Caco-2 (cell line): ENCODE data around the gene CROT. TPM values are rescaled to one million over a fixed set of nuclear protein-coding genes. Genes with fewer than 3 reads are reported as not detected.

Experiments used
- BruUV-seq: library from RNA; stranded (reverse); fragments of 400-500 nt; replicated peaks from 2 replicates; lab custom pipeline; 2021; lab: Mats Ljungman, UMichigan
- CTCF ChIA-PET: fragments of 300-600 bp; sonication (Branson Sonifier 250); formaldehyde crosslinking; loops from one replicate; lab custom pipeline; 2022; ENCODE audit warnings: antibody characterized with exemption; lab: Charles Lee
- POLR2A ChIA-PET: fragments of 300-600 bp; sonication (Branson Sonifier 250); formaldehyde crosslinking; loops from one replicate; lab custom pipeline; 2022; ENCODE audit warnings: antibody characterized with exemption; lab: Charles Lee
- DNase-seq, 2 experiments: peaks; one replicate each; pipeline versions ENCODE4 v3.0.0 to v3.0.0-alpha.2; 2020 to 2022
- H3K27me3 ChIP-seq: replicated peaks from 2 replicates; pipeline ENCODE4 v1.6.0; 2011; ENCODE audit warnings: low read length; ENCODE audit not compliant: control insufficient read depth, insufficient read depth
- H3K36me3 ChIP-seq: 2 replicates; pipeline ENCODE4 v1.5.1; 2011; ENCODE audit warnings: low read length; ENCODE audit not compliant: control insufficient read depth, insufficient read depth
- H3K4me1 ChIP-seq: fragments of 250-450 bp; sonication (Bioruptor Pico); 2 replicates; pipeline ENCODE4 v1.5.1; 2020; ENCODE audit warnings: mild to moderate bottlenecking
- H3K4me3 ChIP-seq: 2 replicates; pipeline ENCODE4 v1.5.1; 2011; ENCODE audit warnings: low read depth, mild to moderate bottlenecking, control low read depth, low read length
- H3K9me3 ChIP-seq: fragments of 250-450 bp; sonication (Bioruptor Pico); 2 replicates; pipeline ENCODE4 v1.5.1; 2020; ENCODE audit warnings: mild to moderate bottlenecking, moderate library complexity
- H3K27ac Mint-ChIP-seq: one replicate; pipeline ENCODE4 v1.8.0; 2022; ENCODE audit warnings: mixed read lengths; ENCODE audit not compliant: unreplicated experiment
- H3K27me3 Mint-ChIP-seq: one replicate; pipeline ENCODE4 v1.8.0; 2022; ENCODE audit warnings: mixed read lengths; ENCODE audit not compliant: insufficient read depth, unreplicated experiment
- H3K36me3 Mint-ChIP-seq: one replicate; pipeline ENCODE4 v1.8.0; 2022; ENCODE audit warnings: mild to moderate bottlenecking, mixed read lengths; ENCODE audit not compliant: insufficient read depth, unreplicated experiment
- H3K4me1 Mint-ChIP-seq: one replicate; pipeline ENCODE4 v1.8.0; 2022; ENCODE audit warnings: low read depth, mixed read lengths; ENCODE audit not compliant: unreplicated experiment
- H3K4me3 Mint-ChIP-seq: one replicate; pipeline ENCODE4 v1.8.0; 2022; ENCODE audit warnings: mild to moderate bottlenecking, moderate library complexity, mixed read lengths; ENCODE audit not compliant: unreplicated experiment
- H3K9me3 Mint-ChIP-seq: one replicate; pipeline ENCODE4 v1.8.0; 2022; ENCODE audit warnings: mixed read lengths; ENCODE audit not compliant: unreplicated experiment
- intact Hi-C: fragments of 100-400 bp; cut with micrococcal nuclease; formaldehyde crosslinking; loops from one replicate; pipeline ENCODE4 v1.10.0; 2022; ENCODE audit not compliant: unreplicated experiment
- total RNA-seq: library from RNA; stranded (reverse); gene quantifications from 2 replicates; pipeline ENCODE4 v1.2.3, GENCODE V29; 2022
- TF ChIP-seq, protein P1 (sequence below), 2 experiments: fragments of 200-600 bp in 1 of 2; IDR thresholded peaks; 1 replicate in 1 of 2; 2 replicates in 1 of 2; pipeline versions ENCODE4 v1.5.1 to v1.8.0; 2011 to 2022; ENCODE audit warnings: antibody characterized with exemption in 1 of 2, control low read depth in 1 of 2, inconsistent platforms in 1 of 2, low read depth in 1 of 2, low read length in 1 of 2, mild to moderate bottlenecking in 1 of 2, moderate library complexity in 1 of 2; ENCODE audit not compliant: insufficient read depth in 1 of 2, severe bottlenecking in 1 of 2, unreplicated experiment in 1 of 2

Gene CROT
- total RNA-seq, 1 experiment from 2014 or later = 15.4 TPM

- intact Hi-C loops = no loop called here
- H3K4me3 Mint-ChIP-seq = no peak overlapping the region
- H3K9me3 Mint-ChIP-seq = peaks cover 42% of the 10 kb centered on the region
- peaks cover 9% of the 10 kb centered on the region for H3K9me3 ChIP-seq
- H3K36me3 Mint-ChIP-seq = no peaks in the 10 kb centered on the region
- BruUV-seq = no TSS peak
- H3K27me3 Mint-ChIP-seq = no peaks in the 10 kb centered on the region
- TF ChIP-seq, protein P1, sequence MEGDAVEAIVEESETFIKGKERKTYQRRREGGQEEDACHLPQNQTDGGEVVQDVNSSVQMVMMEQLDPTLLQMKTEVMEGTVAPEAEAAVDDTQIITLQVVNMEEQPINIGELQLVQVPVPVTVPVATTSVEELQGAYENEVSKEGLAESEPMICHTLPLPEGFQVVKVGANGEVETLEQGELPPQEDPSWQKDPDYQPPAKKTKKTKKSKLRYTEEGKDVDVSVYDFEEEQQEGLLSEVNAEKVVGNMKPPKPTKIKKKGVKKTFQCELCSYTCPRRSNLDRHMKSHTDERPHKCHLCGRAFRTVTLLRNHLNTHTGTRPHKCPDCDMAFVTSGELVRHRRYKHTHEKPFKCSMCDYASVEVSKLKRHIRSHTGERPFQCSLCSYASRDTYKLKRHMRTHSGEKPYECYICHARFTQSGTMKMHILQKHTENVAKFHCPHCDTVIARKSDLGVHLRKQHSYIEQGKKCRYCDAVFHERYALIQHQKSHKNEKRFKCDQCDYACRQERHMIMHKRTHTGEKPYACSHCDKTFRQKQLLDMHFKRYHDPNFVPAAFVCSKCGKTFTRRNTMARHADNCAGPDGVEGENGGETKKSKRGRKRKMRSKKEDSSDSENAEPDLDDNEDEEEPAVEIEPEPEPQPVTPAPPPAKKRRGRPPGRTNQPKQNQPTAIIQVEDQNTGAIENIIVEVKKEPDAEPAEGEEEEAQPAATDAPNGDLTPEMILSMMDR (IDR thresholded peaks at IDR 0.05; ENCODE audit: insufficient read depth in 1 of 2, low read depth in 1 of 2, low read length in 1 of 2, severe bottlenecking in 1 of 2, unreplicated experiment in 1 of 2) = no peak
- ChIA-PET POLR2A (no interaction called here), CTCF (no interaction called here)
- no peak overlapping the region for H3K27ac Mint-ChIP-seq
- no peak for DNase-seq
- no peaks in the 10 kb centered on the region for H3K4me1 ChIP-seq
- no peaks in the 10 kb centered on the region for H3K4me1 Mint-ChIP-seq
- no peaks in the 10 kb centered on the region for H3K36me3 ChIP-seq
- H3K27me3 ChIP-seq = no peaks in the 10 kb centered on the region
- no peak overlapping the region for H3K4me3 ChIP-seq
Measured at GRCh38 chr7:87322912-87323311, 22.6 kb upstream of the CROT start.

- POLR2A ChIA-PET = no interaction called here
- Histone ChIP-seq H3K36me3 (no peaks in the 10 kb centered on the region), H3K27me3 (no peaks in the 10 kb centered on the region), H3K9me3 (peaks cover 32% of the 10 kb centered on the region), H3K4me3 (no peak overlapping the region), H3K4me1 (peaks cover 5% of the 10 kb centered on the region)
- no TSS peak for BruUV-seq
- Mint-ChIP-seq H3K9me3 (peaks cover 58% of the 10 kb centered on the region), H3K36me3 (no peaks in the 10 kb centered on the region), H3K4me3 (no peak overlapping the region), H3K27ac (no peak overlapping the region), H3K4me1 (no peaks in the 10 kb centered on the region), H3K27me3 (no peaks in the 10 kb centered on the region)
- TF ChIP-seq, protein P1 (IDR thresholded peaks at IDR 0.05; ENCODE audit: insufficient read depth in 1 of 2, low read depth in 1 of 2, low read length in 1 of 2, severe bottlenecking in 1 of 2, unreplicated experiment in 1 of 2) = no peak
- intact Hi-C loops = no loop called here
- no peak for DNase-seq
- CTCF ChIA-PET = no interaction called here
Measured at GRCh38 chr7:87325576-87326370, 19.7 kb upstream of the CROT start.

- DNase-seq = no peak
- no peak overlapping the region for H3K4me3 ChIP-seq
- H3K4me1 ChIP-seq = peaks cover 24% of the 10 kb centered on the region
- peaks cover 49% of the 10 kb centered on the region for H3K9me3 Mint-ChIP-seq
- H3K27me3 ChIP-seq = no peaks in the 10 kb centered on the region
- ChIA-PET CTCF (no interaction called here), POLR2A (no interaction called here)
- H3K4me1 Mint-ChIP-seq = peaks cover 7% of the 10 kb centered on the region
- no peaks in the 10 kb centered on the region for H3K27me3 Mint-ChIP-seq
- H3K27ac Mint-ChIP-seq = no peak overlapping the region
- H3K4me3 Mint-ChIP-seq = no peak overlapping the region
- TF ChIP-seq, protein P1 (IDR thresholded peaks at IDR 0.05; ENCODE audit: insufficient read depth in 1 of 2, low read depth in 1 of 2, low read length in 1 of 2, severe bottlenecking in 1 of 2, unreplicated experiment in 1 of 2) = no peak
- intact Hi-C loops = no loop called here
- peaks cover 39% of the 10 kb centered on the region for H3K9me3 ChIP-seq
- BruUV-seq = no TSS peak
- H3K36me3 ChIP-seq = no peaks in the 10 kb centered on the region
- H3K36me3 Mint-ChIP-seq = no peaks in the 10 kb centered on the region
Measured at GRCh38 chr7:87328281-87328680, 17.2 kb upstream of the CROT start.
